Measurements from ENCODE around the gene CEBPE.

CEBPE gene

DNA sequence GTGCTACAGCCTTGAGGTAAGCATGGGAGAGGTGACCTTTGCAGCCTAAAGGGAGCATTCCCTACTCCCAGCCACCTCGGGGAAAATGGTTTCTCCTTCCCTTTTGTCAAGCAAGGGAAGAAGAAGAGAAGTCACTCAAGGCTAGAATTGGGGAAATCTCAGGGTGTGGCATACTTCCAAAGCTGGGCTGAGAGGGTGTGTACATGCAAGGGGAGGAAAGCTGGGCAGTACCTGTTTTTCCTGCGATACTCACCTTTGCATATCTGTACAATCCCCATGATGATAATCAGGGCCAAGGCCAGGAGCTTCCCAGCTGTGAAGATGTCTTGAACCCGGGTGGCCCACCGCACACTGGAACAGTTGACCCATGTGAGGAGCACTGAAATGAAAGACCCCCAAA lies 23.8 kb upstream of the CEBPE start:
- DNase-seq: no peak

DNA sequence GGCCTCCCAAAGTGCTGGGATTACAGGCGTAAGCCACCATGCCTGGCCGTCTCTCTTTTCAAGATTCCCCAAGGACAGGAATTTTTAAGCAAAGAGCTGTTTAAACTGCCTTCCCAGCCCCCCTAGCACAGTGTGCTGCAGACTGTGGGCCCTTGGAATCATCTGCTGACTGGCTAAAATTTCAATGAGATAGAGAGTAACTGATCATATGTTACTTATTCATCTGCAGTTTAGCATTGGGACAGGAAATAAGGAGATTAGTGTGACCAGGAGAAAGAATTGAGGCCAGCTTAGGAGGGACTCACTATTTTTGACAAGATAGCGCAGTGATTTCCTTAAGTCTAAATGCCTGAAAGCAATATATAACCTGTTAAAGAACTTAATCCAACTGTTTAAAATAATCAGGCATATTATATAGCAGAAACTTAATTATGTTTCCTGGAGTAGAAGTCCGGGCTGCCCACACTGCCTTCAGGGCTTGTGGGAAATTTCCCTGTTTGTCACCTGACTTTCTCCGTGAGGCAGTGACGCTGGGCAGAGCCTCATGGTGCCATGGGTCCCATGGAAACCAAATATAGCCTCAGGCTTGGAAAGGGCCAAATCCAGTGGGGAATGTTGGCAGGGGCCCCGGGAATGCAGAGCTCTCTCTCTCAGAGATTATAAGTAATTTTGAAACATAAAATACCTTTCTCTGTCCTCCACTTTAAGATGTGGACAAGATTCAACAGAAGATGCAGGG lies 22.8 kb upstream of the CEBPE start:
- no peak for DNase-seq

DNA sequence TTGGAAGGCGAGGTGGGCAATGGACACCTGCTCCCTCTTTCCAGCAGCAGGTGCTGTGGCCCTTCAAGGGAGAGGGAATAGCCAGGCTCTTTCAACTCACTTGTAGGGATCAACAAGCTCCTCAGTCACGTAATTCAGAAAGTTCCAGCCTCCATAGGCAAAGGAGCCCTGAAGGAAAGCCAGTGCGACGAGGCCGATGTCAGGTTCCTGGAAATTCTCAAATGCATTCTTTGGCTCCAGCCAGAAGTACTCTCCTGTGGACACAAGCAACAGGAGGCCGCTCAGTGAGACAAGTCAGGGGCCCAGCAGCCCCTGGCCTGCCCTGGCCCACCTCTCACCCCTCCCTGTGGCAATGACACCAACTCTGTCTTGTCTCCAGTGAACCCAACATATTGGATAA lies 21.3 kb upstream of the CEBPE start:
- DNase-seq: no peak

DNA sequence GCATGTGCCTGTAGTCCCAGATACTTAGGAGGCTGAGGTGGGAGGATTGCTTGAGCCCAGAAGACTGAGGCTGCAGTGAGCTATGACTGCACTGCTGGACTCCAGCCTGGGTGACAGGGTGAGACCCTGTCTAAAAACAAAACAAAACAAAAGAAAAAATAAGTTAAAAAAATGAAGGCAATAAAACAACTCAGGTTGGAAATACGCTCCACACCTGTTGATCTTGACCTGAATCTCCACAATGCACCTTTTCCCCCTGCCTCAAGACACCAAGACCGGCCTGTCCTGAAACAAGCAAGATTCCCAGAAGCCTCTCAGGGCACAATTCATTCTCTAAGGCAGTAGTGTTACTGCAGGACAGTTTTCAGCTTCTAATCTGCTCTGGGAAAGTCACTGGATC lies 20.8 kb upstream of the CEBPE start:
- no peak for DNase-seq

DNA sequence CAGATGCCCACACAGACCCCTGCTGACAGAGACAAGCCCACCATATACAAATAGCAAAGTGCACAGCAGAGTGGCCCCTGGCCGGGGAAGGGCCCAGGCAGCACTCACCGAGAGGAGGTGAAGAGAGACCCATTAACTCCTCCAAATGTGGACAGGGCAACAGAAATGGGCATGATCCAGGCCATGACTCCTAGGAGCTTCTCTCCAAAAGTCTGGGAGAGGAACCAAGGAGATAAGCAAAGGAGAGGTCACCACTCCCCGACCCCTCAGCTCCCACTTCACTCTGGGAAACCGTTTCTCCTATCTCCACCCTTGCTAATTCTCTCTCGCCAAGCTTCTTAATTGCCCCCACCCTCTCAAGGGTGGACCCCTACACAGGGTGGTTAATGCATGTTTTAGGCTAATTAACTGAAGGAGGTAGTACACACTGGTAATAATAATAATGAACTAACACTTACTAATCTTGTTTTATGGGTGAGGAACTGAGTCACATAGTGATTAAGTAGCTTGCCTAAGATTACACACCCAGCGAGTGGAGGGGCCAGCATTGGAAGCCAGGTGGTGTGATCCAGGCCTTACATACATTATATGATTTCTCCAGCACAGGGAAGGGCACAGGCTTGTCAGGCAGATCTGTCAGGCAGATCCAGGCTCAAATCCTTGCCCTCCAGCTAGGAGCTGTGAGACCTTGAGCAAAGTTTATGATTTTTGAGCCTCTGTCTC lies 18.9 kb upstream of the CEBPE start:
- DNase-seq: no peak

DNA sequence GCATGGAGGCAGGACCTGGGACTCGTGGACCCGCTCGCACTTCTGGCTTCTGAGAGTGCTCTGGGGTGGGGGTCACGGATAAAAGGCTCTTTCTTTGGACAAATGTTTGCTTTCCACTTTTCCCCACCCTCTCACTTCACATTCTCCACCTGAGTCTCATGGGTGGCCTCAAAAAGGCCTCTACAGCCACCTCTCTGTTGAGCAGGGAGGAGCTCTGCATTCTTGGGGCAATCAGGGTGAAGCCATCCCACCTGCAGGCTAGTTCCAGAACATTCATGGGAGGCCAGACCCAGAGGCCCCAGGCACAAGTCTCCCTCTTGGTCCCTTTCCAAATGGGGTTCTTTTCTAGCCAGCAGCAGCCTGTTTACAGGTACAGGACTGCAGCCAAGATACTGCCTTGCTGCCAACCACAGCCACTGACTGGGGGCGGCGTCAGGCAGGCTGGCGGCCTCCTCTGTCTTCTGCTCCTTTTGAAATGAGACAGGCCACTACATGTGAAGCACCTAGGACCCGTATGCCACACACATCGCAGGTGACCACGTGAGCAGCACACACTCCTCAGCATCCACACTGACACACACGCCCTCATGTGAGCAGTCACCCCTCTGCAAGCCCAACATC lies 18.2 kb upstream of the CEBPE start:
- no peak for DNase-seq

DNA sequence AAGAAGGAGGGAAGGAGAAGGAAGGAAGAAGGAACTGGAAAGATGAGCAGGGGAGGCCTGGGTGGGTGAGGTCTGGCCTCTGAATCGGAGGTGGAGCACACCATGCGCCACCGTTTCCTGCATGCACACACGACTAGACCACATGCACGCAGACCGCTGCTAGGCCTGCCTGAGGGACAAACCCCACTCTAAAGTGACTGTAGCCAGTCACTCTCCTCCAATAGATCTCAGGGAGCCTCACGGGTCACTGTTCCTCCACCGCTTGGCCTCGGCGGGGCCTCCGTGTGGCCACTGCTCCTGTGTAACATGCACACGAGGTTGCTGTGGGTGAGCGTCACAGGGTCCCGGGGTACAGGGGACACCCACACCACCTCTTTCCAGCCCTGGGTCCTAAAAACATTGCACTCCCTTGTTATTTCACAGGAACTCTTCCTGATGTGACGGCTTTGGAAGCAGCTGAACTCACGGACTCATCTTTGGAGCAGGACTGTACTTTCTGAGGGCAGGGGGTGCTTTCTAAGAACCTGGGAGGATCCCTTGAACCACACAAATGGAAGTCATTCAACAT lies 17.6 kb upstream of the CEBPE start:
- DNase-seq: no peak

DNA sequence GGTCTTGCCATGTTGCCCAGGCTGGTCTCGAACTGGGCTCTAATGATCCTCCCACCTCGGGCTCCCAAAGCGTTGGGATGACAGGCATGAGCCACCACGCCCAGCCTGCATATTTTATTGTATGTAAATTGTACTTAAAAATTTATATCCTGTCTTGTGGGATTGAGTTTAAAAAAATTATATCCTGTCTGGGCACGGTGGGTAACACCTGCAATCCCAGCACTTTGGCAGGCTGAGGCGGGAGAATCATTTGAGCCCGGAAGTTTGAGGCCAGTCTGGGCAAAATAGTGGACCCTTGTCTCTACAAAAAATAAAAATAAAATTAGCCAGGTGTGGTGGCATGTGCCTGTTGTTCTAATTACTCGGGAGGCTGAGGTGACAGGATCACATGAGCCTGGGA lies 13.9 kb upstream of the CEBPE start:
- no peak for DNase-seq

DNA sequence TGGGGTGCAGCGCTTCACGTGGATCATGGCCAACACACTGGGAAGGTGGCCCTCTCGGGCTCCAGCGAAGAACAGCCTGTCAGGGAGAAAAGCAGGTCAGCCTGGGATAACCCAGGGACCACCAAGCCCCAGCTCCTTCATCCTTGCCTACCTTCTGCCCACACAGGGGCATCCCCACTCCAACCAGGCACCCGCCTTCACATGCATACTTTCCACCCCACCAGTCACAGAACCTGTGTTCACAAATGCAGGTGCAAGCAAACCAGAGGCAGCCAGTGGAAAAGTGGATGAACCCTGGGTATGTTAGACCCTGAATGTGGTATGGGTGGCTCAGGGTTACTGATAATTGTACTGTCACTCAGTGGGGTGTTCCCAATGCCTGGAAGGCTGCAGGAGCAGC lies 12.4 kb upstream of the CEBPE start:
- no peak for DNase-seq

DNA sequence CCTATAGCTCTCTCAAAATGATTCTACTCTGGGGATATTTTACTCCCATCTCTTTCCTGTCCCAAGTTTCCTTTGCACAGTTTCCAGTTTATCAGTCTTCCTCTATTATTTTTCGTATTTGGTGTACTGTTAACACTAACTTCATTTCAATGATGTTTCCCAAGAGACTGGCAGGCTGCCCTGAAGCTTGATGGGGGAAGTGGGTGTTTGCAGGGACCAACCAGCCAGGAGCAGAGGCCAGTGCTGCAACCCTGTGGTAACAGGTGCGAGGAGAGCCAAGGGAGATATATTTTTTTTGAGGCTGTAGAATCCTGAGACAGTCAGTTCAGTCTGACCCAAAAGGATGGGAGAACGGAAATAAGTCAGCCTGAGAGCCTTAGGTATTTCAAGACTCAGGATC lies 11.8 kb upstream of the CEBPE start:
- DNase-seq: no peak

DNA sequence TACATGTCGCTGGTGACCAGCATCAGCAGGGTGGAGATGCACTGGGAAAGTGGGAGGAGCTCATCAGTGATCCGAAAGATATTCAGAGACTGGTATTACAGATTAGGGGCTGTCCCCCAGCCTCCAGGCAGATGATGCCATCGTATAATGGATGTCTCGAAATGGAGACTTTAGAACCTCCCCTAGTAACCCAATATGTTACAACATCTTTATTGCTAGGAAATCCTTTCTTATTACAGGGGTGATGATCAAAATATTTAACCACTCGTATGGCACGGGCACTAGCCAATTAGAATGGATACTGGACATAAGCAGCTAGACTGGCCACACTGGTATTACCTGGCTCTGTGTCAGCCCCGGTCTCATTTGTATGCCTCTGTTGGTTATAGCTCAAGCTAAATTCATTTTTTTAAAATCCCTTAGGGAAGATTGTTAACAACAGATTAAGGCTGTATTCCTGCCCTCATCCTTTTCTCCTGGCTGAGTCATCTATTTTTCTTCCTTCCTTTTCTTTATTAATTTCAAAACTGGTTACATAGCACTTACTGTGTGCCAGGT lies 10.8 kb upstream of the CEBPE start:
- DNase-seq: no peak

DNA sequence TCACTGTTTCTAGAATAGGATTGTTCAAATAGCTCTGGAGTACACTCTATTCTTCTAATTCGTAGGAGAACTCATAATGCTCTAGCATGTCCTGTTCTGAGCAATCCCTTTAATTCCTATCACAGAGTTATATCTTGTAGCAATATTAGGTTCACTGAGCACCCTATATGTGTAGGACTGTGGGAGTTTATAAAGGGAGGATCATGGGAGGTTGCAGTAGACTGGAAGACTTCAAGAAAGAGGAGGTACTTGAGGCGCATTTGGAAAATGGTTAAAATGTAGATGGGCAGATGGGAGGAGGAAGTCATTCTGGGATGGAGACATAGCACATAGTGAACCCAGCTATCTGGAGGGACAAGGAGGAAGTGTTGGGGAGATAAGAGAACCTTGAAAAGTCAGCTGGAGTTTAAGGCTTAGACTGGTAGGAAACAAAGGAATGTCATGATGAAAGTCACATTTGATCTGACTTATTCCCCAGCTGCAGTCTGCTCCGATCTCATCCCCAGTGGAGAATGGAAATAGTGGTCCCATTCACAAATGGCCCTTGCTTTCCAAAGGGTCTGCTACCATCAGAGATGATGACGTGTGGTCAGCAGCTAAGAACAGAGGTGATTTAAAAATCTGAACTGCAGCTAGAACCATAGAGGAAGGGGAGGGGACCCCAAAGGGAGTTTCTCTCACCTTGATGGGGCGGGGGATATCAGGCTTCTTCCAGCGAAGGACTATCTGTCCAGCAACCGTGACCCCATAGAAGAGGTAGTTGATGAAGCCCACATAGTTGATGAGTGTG lies 10.1 kb upstream of the CEBPE start:
- DNase-seq: no peak

DNA sequence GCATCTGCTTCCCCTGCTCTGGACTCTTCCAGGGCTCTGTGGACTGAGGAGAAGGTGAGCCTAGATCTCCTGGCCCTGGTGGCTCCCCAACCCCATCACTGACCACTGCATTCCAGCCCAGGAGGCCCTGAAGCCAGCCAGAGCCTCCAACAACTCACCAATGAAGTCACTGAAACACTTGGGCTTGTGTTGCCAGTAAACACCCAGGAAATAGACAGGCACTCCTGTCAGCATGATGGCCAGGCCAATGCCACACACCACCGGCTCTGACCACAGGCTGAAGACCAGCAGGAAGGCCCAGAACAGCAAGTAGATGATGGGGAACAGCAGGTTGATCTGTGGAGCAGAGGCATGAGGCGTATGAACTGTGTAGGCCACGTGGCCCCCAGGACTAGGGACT lies 8.8 kb upstream of the CEBPE start:
- DNase-seq: no peak

DNA sequence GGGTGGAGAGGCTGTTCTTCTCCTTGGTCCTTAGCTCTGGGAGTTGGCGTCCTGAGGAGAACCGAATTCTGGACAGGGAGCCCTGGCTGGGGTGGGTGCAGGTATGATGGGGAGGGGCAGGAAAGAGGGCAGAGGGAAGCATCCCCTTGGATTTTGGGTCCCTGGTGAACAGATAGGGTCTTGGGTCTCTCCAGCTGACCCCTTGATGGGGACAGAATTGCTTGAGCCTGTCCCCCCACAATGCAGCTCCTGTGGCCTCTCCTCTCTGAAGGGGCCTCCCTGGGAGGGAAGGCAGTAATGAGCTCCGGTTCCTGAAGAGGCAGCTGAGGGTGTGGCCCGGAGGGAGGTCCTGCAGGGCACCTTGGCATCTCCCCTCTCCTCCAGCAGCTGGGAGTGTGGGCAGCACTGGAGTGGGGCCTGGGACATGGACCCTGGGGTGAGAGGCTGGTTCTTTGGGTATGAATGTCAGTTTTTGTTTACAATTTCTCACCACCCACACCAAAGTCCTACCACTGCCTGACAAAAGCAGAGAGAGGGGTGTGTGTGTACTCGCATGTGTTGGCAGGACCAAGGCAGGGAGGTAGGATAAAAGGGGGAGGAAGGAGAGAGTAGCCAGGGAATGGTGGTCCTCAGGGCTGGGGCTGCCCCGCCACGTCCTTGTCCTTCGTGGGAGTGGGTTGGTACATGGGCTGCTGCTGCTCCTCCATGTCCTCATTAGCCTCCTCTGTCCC lies 7.7 kb upstream of the CEBPE start:
- no peak for DNase-seq

DNA sequence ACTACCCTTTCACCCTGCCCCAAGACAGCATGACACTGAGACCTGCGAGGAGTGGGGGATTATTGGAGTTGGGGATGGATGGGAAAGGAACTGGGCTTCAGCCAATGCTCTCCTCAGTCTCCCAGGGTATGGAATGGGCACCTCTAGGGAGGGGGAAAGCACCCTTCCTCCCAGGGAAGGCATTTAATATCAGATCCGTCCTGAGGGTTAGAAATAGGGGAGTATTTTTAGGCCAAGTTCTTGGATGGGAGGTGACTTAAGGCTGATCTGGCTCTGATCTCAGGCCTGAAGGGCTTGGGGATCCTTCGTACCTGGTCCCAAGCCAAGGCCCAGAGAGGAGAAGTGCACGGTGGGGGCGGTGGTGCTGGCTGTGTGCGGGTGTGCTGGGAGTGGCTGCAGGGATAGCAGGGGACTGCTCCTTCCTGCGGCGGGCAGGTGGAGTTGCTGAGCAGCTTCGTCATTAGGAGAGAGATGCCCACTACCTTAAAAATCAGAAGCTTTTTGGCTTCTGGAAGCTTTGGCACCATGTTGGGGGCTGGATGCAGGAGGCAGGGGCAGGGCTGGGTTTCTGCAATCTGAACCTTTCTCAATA lies 7.0 kb upstream of the CEBPE start:
- no peak for DNase-seq

DNA sequence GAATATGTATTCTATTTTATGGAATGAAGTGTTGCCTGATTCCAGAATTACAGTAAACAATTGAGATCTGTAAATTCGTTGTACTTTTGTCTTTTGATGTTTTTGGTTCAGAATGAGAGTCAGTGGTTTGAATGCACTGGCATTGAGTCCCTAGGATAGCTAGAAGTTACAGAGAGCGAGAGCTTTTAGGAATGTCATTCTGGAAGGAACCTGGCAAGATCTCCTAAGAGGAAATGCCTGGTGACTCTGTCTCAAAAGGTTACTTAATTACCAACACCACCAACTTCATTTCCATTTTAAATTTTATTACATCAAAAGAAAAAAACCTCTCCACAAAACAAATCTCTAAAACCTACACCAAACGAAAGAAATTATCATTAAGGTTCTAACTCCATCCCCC lies 6.0 kb upstream of the CEBPE start:
- no peak for DNase-seq

DNA sequence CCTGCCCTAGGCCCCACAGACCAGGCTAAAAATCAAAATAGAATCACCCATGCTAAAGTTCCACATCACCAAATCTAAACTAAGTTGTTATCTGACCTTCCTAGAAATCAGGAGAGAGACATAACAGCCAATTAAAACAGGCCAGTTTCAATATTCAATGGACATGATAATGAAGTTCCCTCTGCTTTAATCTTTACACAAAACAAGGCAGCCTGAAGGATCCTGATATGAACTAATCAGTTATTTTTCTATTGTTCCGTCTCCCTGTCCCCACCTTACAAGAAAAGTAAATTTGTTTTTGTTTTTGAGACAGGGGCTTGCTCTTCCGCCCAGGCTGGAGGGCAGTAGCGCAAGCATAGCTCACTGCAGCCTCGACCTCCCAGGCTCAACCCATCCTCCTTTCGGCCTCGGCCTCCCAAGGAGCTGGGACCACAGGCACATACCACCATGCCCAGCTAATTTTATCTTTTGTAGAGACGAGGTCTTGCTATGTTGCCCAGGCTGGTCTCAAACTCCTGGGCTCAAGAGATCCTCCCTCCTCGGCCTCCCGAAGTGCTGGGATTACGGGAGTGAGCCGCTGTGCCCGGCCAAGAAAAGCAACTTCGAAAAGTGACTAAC lies 5.4 kb upstream of the CEBPE start:
- no peak for DNase-seq

DNA sequence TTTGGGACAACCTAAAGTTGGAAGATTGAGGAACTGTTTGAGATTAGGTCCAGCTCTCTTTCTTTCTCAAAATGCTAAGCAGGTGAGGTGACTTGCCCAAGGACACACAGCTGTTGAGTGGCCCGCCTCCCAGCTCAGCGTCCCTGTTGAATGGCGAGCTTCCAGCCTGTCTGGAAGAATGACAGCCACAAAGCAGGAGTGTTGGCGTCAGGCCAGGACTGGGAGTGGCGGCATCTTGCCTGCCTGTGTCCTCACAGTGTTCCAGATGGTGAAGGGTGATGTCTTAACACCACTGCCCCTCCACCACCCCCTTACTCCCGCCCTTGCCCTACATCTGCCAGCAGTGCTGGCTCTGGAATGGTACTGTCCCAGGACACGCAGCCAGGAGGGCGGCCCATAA lies 4.4 kb upstream of the CEBPE start:
- DNase-seq: peak; percentile 93

DNA sequence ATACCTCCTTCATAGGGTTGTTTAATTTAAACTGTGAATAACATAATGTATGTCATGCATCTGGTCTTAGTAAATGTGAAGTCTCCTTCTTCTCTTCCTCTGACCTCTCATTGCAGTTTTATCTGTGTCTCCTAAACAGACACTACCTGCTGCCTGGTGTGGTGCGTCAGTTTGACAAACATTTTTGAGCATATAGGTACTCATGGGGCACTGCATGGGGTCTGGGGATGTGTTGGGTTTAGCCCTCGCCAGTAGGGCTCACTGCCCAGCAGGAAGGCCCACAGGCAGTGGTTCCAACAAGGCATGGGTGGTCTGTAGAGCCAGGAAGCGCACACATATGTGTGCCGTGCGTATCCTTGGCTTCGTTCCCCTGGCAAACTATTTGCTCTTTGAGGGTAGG lies 3.0 kb upstream of the CEBPE start:
- DNase-seq: no peak

DNA sequence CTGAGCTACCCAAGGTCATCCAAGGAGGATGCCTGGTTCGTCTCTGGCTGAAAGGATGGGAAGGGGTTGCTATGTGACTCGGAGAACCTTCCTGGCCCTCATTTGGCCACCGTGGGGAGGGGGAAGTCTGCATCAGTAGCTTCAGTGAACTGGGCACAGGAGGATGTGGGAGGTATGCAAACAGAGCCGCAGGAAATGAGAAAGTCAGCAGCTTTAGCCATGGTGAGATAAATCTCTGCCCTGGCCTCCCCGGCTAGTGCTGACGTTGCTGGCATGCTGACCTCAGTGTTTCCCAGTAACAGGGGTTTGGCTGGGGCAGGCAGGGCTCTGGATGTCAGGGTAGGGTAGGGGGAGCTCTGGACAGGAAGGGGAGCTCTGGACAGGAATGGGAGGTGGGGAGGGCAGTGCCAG lies 2.3 kb upstream of the CEBPE start:
- no peak for DNase-seq

DNA sequence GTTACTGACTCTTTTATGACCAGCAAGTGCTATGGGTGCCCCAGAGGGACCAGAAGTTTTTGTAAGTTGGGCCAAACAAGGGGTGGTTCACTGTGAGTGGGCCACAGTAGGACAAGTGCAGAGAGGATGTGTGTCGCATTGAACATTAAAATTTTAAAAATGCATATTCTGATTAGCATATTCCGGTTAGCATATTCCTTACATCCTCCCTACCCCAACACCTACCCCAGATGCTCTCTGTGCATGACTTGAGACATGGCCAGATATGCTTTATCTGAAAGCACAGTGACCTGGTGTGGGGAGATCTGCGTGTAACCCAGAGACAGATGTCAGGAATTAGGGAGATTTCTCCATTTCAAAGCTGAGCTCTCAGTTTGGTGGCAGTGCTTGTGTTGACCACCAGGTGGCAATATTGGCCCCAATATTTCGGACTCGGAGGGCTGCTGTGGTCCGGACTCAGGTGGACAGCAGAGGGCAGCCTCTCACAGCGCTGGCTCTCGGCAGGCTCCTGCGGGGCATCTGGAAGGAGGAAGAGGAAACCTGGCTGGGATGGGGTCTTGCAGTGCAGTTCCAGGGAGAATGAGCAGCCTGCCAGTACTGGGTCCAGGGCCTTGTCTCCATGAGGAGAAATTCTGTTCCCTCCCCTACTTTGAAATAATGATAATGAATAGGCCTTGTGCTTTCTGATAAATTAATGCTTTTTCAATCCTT lies 1.6 kb upstream of the CEBPE start:
- peak; percentile 87 for DNase-seq
